MV-4-11 (cell line): ENCODE data around the gene GPAT3.
"Not testable (repeated sequence)": the region's sequence is repeated elsewhere in the genome, so short reads cannot be mapped to it uniquely, and the experiment has no call there.

Experiments used
- DNase-seq: peaks from one replicate; lab custom pipeline; 2025; lab: John Stamatoyannopoulos, UW

The GPAT3 gene

DNA sequence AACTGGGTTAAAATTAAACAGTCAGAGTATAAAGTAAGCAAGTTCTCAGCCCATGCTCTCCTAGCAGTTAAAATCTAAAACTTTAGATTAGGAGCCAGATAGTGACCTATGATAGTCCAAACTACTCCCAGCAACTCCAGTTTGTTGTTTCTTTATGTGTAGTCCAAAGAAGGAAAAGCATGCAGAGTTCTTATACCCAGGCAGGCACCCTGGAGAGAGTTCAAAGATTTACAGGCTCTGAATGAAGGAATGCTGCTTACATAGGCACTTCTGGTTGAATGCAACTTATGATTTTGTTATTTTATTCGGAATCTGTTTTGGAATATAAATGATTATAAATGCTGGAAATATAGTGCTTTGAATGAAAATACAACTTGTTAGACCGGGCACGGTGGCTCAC lies 67.2 kb downstream of the GPAT3 start:
- DNase-seq: no peak

GRCh38 chr4:83604321-83604720 lies 68.4 kb downstream of the GPAT3 start:
- DNase-seq: peak; percentile 86

GRCh38 chr4:83605210-83605609 lies 69.3 kb downstream of the GPAT3 start:
- DNase-seq: no peak

GRCh38 chr4:83605744-83606172 lies 69.8 kb downstream of the GPAT3 start:
- no peak for DNase-seq

- DNase-seq: no peak
Observed at GRCh38 chr4:83606460-83606859, 70.6 kb downstream of the GPAT3 start.

DNA sequence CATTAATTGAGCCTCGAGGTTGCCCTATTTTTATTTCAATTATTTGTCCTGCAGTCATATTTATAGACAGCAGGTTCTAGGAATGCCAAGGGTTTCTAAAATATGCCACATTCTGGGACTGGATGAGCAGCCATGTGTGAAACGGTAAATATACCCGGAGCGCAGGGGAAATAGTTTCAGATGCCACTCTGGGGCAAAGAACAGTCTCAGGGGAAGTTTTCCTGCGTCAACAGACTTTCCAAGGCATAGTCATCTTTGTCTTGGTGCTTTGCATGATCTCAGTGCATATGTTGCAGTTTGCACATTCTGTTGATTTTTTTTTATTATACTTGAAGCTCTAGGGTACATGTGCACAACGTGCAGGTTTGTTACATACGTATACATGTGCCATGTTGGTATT lies 71.0 kb downstream of the GPAT3 start:
- DNase-seq: no peak

DNA sequence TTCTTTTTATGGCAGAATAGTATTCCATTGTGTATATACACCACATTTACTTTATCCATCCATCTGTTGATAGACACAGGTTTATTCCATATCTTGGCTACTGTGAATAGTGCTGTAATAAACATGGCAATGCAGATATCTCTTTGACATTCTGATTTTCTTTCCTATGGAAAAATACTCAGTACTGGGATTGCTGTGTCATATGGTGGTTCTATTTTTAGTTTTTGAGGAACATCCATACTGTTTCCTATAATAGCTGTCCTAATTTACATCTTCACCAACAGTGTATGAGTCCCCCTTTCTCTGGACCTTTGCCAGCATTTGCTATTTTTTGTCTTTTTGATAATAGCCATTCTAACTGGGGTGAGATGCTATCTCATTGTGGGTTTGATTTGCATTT lies 73.5 kb downstream of the GPAT3 start:
- no peak for DNase-seq

DNA sequence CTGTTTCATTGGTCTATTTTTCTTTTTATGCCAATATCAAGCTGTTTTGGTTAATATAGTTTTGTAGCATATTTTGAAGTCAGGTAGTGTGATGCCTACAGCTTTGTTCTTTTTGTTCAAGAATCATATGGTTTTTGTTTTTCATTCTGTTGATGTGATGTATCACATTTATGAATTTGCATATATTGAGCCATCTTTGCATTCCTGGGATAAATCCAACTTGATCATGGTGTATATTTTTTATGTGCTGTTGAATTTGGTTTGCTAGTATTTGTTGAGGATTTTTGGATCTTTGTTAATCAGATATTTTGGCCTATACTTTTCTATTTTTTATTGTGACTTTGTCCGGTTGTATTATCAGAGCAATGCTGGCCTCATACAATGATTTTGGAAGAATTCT lies 74.8 kb downstream of the GPAT3 start:
- DNase-seq: no peak

GRCh38 chr4:83613023-83613422 lies 77.1 kb downstream of the GPAT3 start:
- no peak for DNase-seq

DNA sequence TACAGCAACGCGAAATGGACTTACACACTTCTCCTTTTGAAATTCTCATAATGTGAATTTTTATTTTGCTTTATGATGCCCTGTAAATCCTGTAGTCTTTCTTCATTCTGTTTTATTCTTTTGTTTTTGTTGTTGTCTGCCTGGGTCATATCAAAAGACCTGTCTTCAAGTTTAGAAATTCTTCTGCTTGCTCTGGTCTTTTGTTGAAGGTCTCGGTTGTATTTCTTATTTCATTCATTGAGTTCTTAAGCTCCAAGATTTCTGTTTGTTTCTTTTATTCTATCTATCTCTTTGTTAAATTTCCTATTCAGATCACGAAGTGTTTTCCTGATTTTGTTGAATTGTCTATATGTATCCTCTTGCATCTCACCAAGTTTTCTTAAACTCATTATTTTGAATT lies 78.1 kb downstream of the GPAT3 start:
- DNase-seq: no peak

DNA sequence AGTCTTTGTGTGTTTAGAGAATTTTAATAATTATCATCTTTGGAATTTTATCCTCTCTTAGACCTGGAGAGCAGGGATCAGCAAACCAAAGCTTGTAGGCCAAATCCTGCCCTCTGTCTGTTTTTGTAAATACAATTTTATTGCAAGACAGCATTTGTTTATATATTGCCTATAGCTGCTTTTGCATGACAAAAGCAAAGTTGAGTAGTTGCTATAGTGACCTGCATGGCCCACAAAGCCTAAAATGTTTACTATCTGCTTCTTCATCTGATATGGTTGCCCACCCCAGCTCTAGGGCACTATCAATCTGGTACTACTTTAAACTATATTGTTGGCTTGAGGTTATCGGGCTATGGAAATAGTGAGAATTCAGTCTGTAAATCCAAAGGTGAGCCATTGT lies 80.3 kb downstream of the GPAT3 start:
- DNase-seq: no peak

GRCh38 chr4:83617371-83618035 lies 81.6 kb downstream of the GPAT3 start:
- no peak for DNase-seq

DNA sequence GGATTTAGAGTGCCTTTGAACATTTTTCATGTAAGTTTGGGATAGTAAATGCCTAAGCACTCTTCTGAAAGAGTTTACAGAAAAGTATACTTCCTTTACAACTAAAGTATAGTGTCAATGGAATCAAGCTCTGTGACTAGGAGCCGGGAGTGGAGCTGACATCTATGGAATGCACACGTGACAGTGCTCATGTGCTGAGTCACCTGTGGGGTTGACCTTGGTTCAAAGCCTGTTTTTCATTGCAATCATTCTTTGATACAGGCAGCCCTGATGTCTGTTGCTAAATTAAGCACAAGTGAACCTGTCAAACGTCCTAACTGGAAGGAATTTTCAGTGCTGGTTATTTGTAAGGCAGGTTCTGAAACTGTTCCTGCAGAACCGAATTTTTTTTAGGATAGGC lies 82.5 kb downstream of the GPAT3 start:
- no peak for DNase-seq

GRCh38 chr4:83618991-83619645 lies 83.2 kb downstream of the GPAT3 start:
- DNase-seq: peak; percentile 94

DNA sequence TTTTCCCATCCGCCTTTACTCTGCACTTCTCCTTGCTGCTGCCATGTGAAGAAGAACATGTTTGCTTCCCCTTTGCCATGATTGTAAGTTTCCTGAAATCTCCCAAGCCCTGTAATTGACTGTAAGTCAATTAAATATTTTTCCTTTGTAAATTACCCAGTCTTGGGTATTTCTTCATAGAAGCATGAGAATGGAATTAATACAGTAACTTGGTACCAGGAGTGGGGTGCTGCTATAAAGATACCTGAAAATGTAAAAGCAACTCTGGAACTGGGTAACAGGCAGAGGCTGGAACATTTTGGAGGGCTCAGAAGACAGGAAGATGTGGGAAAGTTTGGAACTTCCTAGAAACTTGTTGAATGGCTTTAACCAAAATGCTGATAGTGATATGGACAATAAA lies 86.2 kb downstream of the GPAT3 start:
- DNase-seq: not testable (repeated sequence)

GRCh38 chr4:83625821-83626220 lies 89.9 kb downstream of the GPAT3 start:
- no peak for DNase-seq

- no peak for DNase-seq
Observed at GRCh38 chr4:83626245-83626836, 90.4 kb downstream of the GPAT3 start.

DNA sequence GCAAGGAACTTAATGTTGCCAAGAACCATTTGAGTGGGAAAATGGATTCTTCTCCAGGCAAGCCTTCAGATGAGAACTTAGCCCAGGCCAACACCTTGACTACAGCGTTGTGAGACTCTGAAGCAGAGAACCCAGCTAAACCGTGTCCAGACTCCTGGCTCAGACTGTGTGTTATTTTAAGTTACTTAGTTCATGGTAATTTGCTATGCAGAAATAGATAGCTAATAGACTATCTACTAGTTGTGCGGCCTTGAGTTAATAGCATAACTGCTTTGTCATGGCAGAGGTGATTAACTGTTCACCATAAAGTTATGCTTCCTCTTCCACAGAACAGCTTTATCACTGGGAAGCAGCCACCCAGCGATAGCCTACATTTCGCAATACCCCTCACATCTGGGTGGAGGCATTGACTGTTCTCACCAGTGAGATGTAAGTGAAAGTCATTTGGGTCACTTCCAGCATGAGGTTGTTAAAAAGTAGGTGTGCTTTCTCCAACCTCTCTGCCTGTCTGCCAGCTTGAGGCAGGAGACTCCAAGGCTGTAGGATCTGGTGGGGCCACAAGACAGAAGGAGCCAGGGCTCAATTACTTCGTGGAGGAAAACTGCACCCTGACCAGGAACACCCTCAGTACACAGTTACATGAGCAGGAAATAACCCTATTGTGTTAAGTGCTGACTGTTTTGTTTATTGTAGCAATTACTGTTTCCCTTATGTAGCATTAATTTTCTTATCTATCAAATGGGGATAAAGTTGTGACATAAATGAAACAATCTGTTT lies 94.2 kb downstream of the GPAT3 start:
- DNase-seq: peak; percentile 99

- no peak for DNase-seq
Observed at GRCh38 chr4:83631066-83631465, 95.2 kb downstream of the GPAT3 start.

DNA sequence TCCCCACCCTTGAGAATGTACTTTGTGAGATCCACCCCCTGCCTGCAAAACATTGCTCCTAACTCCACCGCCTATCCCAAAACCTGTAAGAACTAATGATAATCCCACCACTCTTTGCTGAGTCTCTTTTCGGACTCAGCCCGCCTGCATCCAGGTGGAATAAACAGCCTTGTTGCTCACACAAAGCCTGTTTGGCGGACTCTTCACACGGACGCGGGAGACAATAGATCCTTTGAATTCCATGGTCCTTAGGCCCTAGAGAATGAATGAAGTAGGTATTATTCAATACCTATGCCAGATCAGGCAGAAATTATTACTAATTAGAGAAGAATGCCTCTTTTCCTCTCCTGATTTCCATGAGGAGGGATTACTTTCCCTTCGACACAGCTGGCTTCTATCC lies 101.0 kb downstream of the GPAT3 start:
- DNase-seq: no peak

- DNase-seq: peak; percentile 64
Observed at GRCh38 chr4:83639849-83640493, 104.1 kb downstream of the GPAT3 start.

DNA sequence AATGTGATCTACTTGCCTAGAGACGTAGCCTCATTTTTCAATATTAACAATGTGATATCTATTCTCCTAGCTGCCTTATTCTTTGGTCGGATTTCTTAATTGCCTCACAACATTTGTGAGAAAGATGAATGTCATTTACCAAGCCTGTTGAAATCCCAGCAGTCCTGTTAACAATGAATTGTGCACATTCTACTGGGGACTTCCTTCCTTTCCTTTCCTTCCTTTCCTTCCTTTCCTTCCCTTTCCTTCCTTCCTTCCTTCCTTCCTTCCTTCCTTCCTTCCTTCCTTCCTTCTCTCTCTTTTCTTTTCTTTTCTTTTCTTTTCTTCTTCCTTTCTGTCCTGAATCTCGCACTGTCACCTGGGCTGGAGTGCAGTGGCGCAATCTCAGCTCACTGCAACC lies 107.1 kb downstream of the GPAT3 start:
- DNase-seq: no peak
